Measurements from ENCODE around the gene FIGLA. TPM values are rescaled to one million over a fixed set of nuclear protein-coding genes. Genes with fewer than 3 reads are reported as not detected.
A peak's percentile ranks its signal among the peaks of the same experiment; 100 is the strongest.
"Not testable (repeated sequence)": the region's sequence is repeated elsewhere in the genome, so short reads cannot be mapped to it uniquely, and the experiment has no call there.

The FIGLA gene
- polyA plus RNA-seq, 3 donors: not detected

- no peak for DNase-seq
Measured at GRCh38 chr2:70808983-70809958, 18.8 kb upstream of the FIGLA start.

GRCh38 chr2:70807828-70808118 lies 17.3 kb upstream of the FIGLA start:
- DNase-seq: no peak

- no peak for DNase-seq
Measured at GRCh38 chr2:70807102-70807827, 16.8 kb upstream of the FIGLA start.

GRCh38 chr2:70806620-70807019 lies 16.2 kb upstream of the FIGLA start:
- no peak for DNase-seq

- DNase-seq: no peak
Measured at GRCh38 chr2:70806013-70806412, 15.6 kb upstream of the FIGLA start.

- DNase-seq: no peak
Measured at GRCh38 chr2:70801607-70802263, 11.3 kb upstream of the FIGLA start.

GRCh38 chr2:70799706-70800105 lies 9.3 kb upstream of the FIGLA start:
- no peak for DNase-seq

GRCh38 chr2:70797996-70798395 lies 7.6 kb upstream of the FIGLA start:
- DNase-seq: not testable (repeated sequence)

- DNase-seq: no peak
Measured at GRCh38 chr2:70797506-70797905, 7.1 kb upstream of the FIGLA start.

- no peak for DNase-seq
Measured at GRCh38 chr2:70796262-70796661, 5.8 kb upstream of the FIGLA start.

GRCh38 chr2:70795164-70795995 lies 4.9 kb upstream of the FIGLA start:
- DNase-seq: no peak

GRCh38 chr2:70793450-70793849 lies 3.0 kb upstream of the FIGLA start:
- DNase-seq: no peak

- DNase-seq: peak; percentile 62
Measured at GRCh38 chr2:70789304-70790135, 923 bp downstream of the FIGLA start.

GRCh38 chr2:70785137-70785911 lies 5.1 kb downstream of the FIGLA start:
- DNase-seq: peak; percentile 23

GRCh38 chr2:70784320-70784719 lies 6.1 kb downstream of the FIGLA start:
- DNase-seq: no peak

GRCh38 chr2:70779911-70780545 lies 10.4 kb downstream of the FIGLA start:
- no peak for DNase-seq

GRCh38 chr2:70779491-70779890 lies 11.0 kb downstream of the FIGLA start:
- DNase-seq: no peak

GRCh38 chr2:70778676-70779075 lies 11.8 kb downstream of the FIGLA start:
- no peak for DNase-seq

- DNase-seq: no peak
Measured at GRCh38 chr2:70777450-70777849, 13.0 kb downstream of the FIGLA start.
